Measurements from ENCODE around the gene S1PR2. TPM values are rescaled to one million over a fixed set of nuclear protein-coding genes. Genes with fewer than 3 reads are reported as not detected.
A peak's percentile ranks its signal among the peaks of the same experiment; 100 is the strongest.
"Not testable (repeated sequence)": the region's sequence is repeated elsewhere in the genome, so short reads cannot be mapped to it uniquely, and the experiment has no call there.

The S1PR2 gene
- total RNA-seq, 1 experiment from 2014 or later, result 1.5 TPM

DNA sequence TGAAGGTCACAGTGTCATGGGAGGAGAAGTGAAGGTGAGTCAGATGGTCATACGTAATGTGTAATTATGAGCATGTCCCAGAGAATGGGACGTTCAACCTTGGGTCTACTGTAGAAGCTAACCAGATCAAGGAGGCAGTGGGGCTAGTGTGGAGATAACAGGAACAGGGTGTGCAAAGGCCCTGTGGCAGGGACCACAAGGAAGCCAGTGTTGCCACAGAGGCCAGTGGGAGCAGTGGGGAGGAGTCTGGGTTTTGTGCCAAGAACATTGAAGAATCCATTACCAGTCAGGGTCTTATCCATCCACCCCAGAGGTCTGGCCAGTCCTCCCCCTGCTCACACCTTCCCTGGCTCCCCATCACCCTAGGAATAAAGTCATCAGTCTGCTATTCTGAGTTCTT, 24.2 kb upstream of the S1PR2 start:
- DNase-seq (ENCODE audit: extremely low read depth, low read depth), result no peak

DNA sequence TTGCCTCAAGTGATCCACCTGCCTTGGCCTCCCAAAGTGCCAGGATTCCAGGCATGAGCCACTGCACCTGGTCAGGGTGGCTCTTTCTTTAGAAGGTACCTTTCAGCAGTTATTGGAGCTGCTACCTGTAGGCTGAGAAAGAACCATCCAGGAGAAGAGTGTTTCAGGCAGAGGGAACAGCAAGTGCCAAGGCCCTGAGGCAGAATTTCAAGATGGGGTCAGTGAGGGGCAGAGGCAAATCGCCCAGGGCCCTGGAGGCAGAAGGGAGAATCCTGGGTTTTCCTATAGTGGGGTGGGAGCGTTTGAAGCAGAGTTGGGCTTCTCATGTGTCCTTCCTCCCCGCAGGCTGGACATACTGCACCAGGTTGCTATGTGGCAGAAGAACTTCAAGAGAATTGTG, 23.1 kb upstream of the S1PR2 start:
- DNase-seq (ENCODE audit: extremely low read depth, low read depth), result no peak

- DNase-seq (ENCODE audit: extremely low read depth, low read depth), result no peak
Measured at GRCh38 chr19:10252707-10253106, 21.6 kb upstream of the S1PR2 start.

GRCh38 chr19:10251792-10252694, 20.9 kb upstream of the S1PR2 start, which contains the start of gene MRPL4:
Gene MRPL4, plus strand, starts transcription at chr19:10252214. Its CDS starts 40 bp downstream, at chr19:10252254.
- DNase-seq (ENCODE audit: extremely low read depth, low read depth), result peak; percentile 96

- no peak for DNase-seq (ENCODE audit: extremely low read depth, low read depth)
Measured at GRCh38 chr19:10246511-10246910, 15.4 kb upstream of the S1PR2 start.

DNA sequence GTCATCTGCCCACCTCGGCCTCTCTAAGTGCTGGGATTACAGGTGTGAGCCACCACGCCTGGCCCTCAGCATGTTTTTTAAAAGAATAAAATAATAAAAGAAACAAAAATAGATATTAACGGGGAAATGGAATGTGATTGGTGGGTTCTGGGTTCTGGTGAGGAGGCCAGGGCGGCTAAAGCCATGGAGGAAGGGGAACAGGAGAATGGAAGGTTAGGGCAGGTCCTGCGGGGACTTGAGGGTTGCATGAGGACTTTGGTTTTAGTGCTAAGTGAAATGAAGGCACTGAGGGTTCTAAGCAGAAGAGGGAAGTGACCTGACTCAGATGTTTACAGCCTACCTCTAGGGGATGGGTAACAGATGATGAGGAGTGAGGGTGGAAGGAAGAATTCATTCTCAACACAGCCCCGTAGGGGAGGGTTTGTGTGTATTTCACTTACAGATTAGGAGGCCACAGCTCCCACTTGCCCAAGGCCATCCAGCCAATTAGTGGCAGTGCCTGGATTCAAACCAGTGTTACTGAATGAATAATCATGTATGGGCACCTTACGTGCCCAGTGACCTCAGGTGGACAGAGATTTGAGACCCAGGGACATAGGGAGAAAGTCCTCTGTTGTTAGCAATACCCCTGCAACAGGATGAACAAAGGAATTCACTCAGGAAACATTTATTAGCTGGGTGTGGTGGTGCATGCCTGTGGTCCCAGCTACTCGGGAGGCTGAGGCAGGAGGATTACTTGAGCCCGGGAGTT, 14.2 kb upstream of the S1PR2 start:
- DNase-seq (ENCODE audit: extremely low read depth, low read depth), result no peak

DNA sequence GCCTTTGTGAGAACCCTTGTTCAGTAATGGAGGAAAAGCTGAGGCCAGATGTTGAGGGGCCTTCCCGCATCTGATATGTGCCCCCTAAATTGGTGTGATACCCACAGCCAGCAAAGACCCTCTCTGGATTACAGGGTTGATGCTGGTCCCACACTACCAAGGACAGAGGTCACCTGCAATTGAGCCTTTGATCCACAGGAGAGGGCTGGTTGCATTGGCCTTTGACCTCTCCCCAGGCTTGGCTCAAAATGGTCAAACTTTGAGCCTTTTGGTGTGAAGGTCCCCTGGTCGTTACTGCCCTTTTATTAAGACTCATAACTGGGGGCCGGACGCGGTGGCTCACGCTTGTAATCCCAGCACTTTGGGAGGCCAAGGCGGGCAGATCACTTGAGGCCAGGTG, 12.5 kb upstream of the S1PR2 start:
- DNase-seq (ENCODE audit: extremely low read depth, low read depth), result no peak

- not testable (repeated sequence) for DNase-seq (ENCODE audit: extremely low read depth, low read depth)
Measured at GRCh38 chr19:10241826-10242449, 10.8 kb upstream of the S1PR2 start.

DNA sequence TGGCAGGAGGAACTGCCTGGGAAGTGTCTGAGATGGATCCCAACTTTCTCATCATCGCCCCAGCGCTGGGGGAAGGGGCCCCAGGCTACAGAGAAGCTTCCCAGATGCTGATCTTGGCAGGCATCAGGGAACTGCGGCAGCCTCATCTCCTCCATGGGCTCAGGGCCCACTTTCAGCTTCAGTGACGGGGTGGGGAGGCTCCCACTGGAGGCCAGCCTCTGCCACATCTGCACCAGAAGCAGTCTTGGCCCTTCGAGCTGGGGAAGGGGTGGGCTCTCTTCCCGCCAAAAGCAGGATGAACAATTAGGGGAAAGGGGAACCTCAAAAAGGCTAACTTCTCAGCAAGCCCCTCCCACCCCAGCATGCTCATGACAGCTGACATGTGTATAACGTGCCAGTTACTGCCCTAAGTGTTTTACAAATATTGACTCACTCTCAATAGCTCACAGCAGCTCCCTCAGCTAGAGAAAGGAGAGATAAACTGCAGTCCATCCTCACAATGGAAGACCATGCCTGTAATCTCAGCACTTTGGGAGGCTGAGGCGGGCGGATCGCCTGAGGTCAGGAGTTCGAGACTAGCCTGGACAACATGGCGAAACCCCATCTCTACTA, 7.1 kb upstream of the S1PR2 start:
- no peak for DNase-seq (ENCODE audit: extremely low read depth, low read depth)

- no peak for DNase-seq (ENCODE audit: extremely low read depth, low read depth)
Measured at GRCh38 chr19:10237702-10238101, 6.6 kb upstream of the S1PR2 start.

- not testable (repeated sequence) for DNase-seq (ENCODE audit: extremely low read depth, low read depth)
Measured at GRCh38 chr19:10235409-10235808, 4.3 kb upstream of the S1PR2 start.

GRCh38 chr19:10235003-10235402, 3.9 kb upstream of the S1PR2 start:
- DNase-seq (ENCODE audit: extremely low read depth, low read depth), result no peak

- no peak for DNase-seq (ENCODE audit: extremely low read depth, low read depth)
Measured at GRCh38 chr19:10233946-10234345, 2.8 kb upstream of the S1PR2 start.

GRCh38 chr19:10231612-10232228, 589 bp upstream of the S1PR2 start:
- no peak for DNase-seq (ENCODE audit: extremely low read depth, low read depth)

DNA sequence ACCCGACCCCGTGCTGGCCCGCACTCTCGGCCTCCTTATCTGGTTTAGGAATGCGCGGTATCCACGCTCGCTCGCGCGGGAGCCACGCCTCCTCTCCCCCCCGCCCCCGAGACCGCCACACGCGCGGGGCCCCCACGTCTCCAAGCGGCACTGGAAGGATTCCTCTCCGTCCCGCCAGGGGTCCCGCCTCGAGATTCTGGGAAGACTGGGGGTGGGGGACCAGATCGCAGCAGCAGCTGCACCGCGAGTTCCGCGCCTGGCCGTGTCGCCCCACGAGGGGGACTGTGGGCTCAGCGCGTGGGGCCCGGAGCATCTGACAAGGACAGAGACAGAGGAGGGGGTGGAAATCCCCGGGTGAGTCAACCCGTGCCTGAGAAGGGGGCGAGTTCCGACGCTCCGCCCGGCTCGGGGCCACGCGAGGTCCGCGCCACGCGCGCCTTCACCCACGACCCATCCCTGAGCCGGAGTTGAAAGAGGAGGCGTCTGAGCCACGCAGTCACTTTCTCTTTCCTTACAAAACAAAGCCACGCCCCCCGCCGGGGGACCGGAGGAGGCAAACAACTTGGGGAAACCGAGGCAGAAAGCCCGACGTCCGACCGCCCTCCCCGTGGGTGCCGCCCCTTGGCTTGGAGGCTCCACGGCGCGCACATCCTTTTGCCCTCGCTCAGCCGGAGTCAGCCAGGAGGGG, 814 bp downstream of the S1PR2 start:
- DNase-seq (ENCODE audit: extremely low read depth, low read depth), result no peak

DNA sequence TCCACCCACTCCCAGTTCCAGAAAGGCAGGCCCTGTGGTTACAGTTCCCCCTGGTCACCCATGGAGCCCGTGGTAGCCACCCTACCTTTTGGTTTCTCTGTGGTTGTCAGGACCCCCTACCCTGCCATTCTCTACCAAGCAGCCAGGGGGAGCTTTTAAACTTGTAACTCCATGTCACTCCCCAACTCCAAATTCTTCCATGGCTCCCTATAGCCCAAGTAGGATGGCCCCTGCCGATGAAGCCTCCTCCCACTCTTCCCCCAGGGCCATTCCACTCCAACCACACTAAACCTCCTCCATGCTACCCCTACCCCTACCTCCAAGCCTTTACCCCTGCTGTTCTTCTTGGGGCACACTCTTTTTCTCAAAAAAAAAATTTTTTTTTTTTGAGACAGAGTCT, 2.2 kb downstream of the S1PR2 start:
- no peak for DNase-seq (ENCODE audit: extremely low read depth, low read depth)

GRCh38 chr19:10228393-10228792, 2.7 kb downstream of the S1PR2 start:
- DNase-seq (ENCODE audit: extremely low read depth, low read depth), result no peak

GRCh38 chr19:10227026-10227971, 3.8 kb downstream of the S1PR2 start:
- DNase-seq (ENCODE audit: extremely low read depth, low read depth), result no peak
